Gastrocnemius medialis (tissue), 4 donors: Measurements from ENCODE around the gene FOXJ2. TPM values are rescaled to one million over a fixed set of nuclear protein-coding genes. Genes with fewer than 3 reads are reported as not detected.
"Not testable (repeated sequence)": the region's sequence is repeated elsewhere in the genome, so short reads cannot be mapped to it uniquely, and the experiment has no call there.

Source experiments
- ATAC-seq, 2 donors: fragments of 150-250 bp; one replicate each; pipeline ENCODE4 v1.9.1; 2016
- DNase-seq, 2 donors: peaks; one replicate each; pipeline ENCODE4 v3.0.0-alpha.2; 2019
- H3K27ac ChIP-seq, 4 donors: fragments of 200-600 bp; sonication (generic); 1 replicate in 1 of 4; 2 replicates in 3 of 4; pipeline ENCODE4 v1.5.1; 2016 to 2018; ENCODE audit warnings: mild to moderate bottlenecking in 2 of 4, moderate library complexity in 1 of 4
- H3K27me3 ChIP-seq, 3 donors: fragments of 200-600 bp; sonication (generic) in 2 of 3; 1 replicate in 1 of 3; 2 replicates in 2 of 3; pipeline versions ENCODE4 v1.5.1 to v1.6.0; 2016 to 2019; ENCODE audit warnings: mild to moderate bottlenecking in 1 of 3, moderate library complexity in 1 of 3
- H3K36me3 ChIP-seq, 2 donors: fragments of 200-600 bp; sonication (generic) in 1 of 2; one replicate each; pipeline ENCODE4 v1.5.1; 2017 to 2018
- H3K4me1 ChIP-seq, 2 donors: fragments of 200-600 bp; sonication (generic) in 1 of 2; one replicate each; pipeline ENCODE4 v1.5.1; 2016 to 2017; ENCODE audit warnings: mild to moderate bottlenecking in 2 of 2
- H3K4me3 ChIP-seq, 4 donors: fragments of 200-600 bp; sonication (generic) in 3 of 4; 1 replicate in 1 of 4; 2 replicates in 3 of 4; pipeline ENCODE4 v1.5.1; 2016 to 2019; ENCODE audit warnings: mild to moderate bottlenecking in 2 of 4
- H3K9me3 ChIP-seq, 3 donors: fragments of 200-600 bp; sonication (generic) in 2 of 3; 1 replicate in 1 of 3; 2 replicates in 2 of 3; pipeline ENCODE4 v1.5.1; 2016 to 2019
- POLR2A ChIP-seq, 2 donors: fragments of 450-650 bp; IDR thresholded peaks; one replicate each; pipeline ENCODE4 v1.6.1; 2017; ENCODE audit warnings: antibody characterized with exemption in 2 of 2, mild to moderate bottlenecking in 2 of 2, moderate library complexity in 2 of 2
- in situ Hi-C, 4 donors: fragments of 200-750 bp; cut with MboI; loops; one replicate each; pipeline versions ENCODE4 v1.15.0 to v1.8.0; 2017; ENCODE audit warnings: low sequenced_read_pairs in 4 of 4
- intact Hi-C: fragments of 100-400 bp; cut with DNase I; formaldehyde crosslinking; loops from one replicate; pipeline ENCODE4 v1.15.1; 2023; ENCODE audit warnings: low total_unique reads
- total RNA-seq, 4 donors: library from RNA; depleted of rRNA; stranded (reverse); fragments of >200 nt; gene quantifications; one replicate each; pipeline versions ENCODE4 v1.1.0 to v1.2.3, GENCODE V29; 2016
- TF ChIP-seq, protein P1 (sequence below), 5 experiments: fragments of 450-650 bp in 3 of 5; fragments of 200-600 bp in 2 of 5; sonication (generic) in 2 of 5; IDR thresholded peaks in 4 of 5; conservative IDR thresholded peaks in 1 of 5; 1 replicate in 4 of 5; 2 replicates in 1 of 5; pipeline ENCODE4 v1.5.1; 2016 to 2019; ENCODE audit warnings: antibody characterized with exemption in 5 of 5, mild to moderate bottlenecking in 3 of 5, moderate library complexity in 3 of 5

Gene FOXJ2
- total RNA-seq, 4 donors from 2014 or later, result 14.3 to 28.0 (median 22.8) TPM

GRCh38 chr12:8069582-8069981 is 37.1 kb downstream of the FOXJ2 start:
- in situ Hi-C loops, result loop anchor here in 1 of 4 donors (25.0 kb wide), 1 partner anchor 868 kb away; the partner anchor contains the start of gene M6PR

DNA sequence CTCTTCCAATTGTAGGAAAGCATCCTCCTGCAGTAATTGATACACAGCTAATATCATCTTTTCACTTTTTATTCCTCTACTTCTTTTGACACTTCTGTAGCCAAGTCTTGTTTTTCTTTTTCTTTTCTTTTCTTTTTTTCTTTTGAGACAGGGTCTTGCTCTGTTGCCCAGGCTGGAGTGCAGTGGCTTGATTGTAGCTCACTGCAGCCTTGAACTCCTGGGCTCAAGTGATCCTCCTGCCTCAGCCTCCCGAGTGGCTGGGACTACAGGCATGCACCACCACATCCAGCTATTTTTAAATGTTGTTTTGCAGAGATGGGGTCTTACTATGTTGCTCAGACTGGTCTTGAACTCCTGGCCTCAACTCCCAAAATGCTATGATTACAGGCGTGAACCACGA is 39.3 kb downstream of the FOXJ2 start:
- H3K4me1 ChIP-seq, DNase-seq, ATAC-seq, H3K9me3 ChIP-seq, H3K4me3 ChIP-seq, H3K27ac ChIP-seq, H3K27me3 ChIP-seq, H3K36me3 ChIP-seq, intact Hi-C loops: not testable (repeated sequence)
- in situ Hi-C loops, result loop anchor here in 1 of 4 donors (25.0 kb wide), 1 partner anchor 865 kb away; the partner anchor contains the start of gene M6PR

More at GRCh38 chr12:8069582-8069981, 37.1 kb downstream of the FOXJ2 start:
- H3K27me3 ChIP-seq, result no peaks in the 10 kb centered on the region
- H3K9me3 ChIP-seq, result no peaks in the 10 kb centered on the region
- DNase-seq (no peak), ATAC-seq (no peak)
- no peaks in the 10 kb centered on the region for H3K4me1 ChIP-seq
- no peak overlapping the region for H3K4me3 ChIP-seq
- TF ChIP-seq POLR2A (IDR thresholded peaks at IDR 0.05), result no peak
- TF ChIP-seq, protein P1, sequence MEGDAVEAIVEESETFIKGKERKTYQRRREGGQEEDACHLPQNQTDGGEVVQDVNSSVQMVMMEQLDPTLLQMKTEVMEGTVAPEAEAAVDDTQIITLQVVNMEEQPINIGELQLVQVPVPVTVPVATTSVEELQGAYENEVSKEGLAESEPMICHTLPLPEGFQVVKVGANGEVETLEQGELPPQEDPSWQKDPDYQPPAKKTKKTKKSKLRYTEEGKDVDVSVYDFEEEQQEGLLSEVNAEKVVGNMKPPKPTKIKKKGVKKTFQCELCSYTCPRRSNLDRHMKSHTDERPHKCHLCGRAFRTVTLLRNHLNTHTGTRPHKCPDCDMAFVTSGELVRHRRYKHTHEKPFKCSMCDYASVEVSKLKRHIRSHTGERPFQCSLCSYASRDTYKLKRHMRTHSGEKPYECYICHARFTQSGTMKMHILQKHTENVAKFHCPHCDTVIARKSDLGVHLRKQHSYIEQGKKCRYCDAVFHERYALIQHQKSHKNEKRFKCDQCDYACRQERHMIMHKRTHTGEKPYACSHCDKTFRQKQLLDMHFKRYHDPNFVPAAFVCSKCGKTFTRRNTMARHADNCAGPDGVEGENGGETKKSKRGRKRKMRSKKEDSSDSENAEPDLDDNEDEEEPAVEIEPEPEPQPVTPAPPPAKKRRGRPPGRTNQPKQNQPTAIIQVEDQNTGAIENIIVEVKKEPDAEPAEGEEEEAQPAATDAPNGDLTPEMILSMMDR (IDR thresholded peaks at IDR 0.05 in 4 of 5, conservative IDR thresholded peaks at IDR 0.05 in 1 of 5), result no peak
- no peak overlapping the region for H3K27ac ChIP-seq
- intact Hi-C loops, result no loop called here
- no peaks in the 10 kb centered on the region for H3K36me3 ChIP-seq

- in situ Hi-C loops, result no loop called here
- Histone ChIP-seq H3K36me3 (no peaks in the 10 kb centered on the region), H3K9me3 (no peaks in the 10 kb centered on the region), H3K27me3 (peaks cover 0 to 6% (median 0%) of the 10 kb centered on the region in 3 donors), H3K4me1 (peaks cover 6 to 7% of the 10 kb centered on the region in 2 donors), H3K27ac (no peak overlapping the region), H3K4me3 (no peak overlapping the region)
- TF ChIP-seq, protein P1 (IDR thresholded peaks at IDR 0.05 in 4 of 5, conservative IDR thresholded peaks at IDR 0.05 in 1 of 5), result no peak
- TF ChIP-seq POLR2A (IDR thresholded peaks at IDR 0.05), result no peak
- no peak for ATAC-seq
- intact Hi-C loops, result no loop called here
- no peak for DNase-seq
Observed at GRCh38 chr12:8075935-8076334, 43.4 kb downstream of the FOXJ2 start.

GRCh38 chr12:8076366-8076765 is 43.9 kb downstream of the FOXJ2 start:
- Histone ChIP-seq H3K4me3 (no peak overlapping the region), H3K9me3 (no peaks in the 10 kb centered on the region), H3K4me1 (peaks cover 11% of the 10 kb centered on the region in 2 donors), H3K27ac (no peak overlapping the region), H3K36me3 (no peaks in the 10 kb centered on the region), H3K27me3 (peaks cover 0 to 6% (median 0%) of the 10 kb centered on the region in 3 donors)
- intact Hi-C loops, result no loop called here
- ATAC-seq (no peak), DNase-seq (no peak)
- in situ Hi-C loops, result no loop called here
- no peak for TF ChIP-seq POLR2A (IDR thresholded peaks at IDR 0.05)
- TF ChIP-seq, protein P1 (IDR thresholded peaks at IDR 0.05 in 4 of 5, conservative IDR thresholded peaks at IDR 0.05 in 1 of 5), result no peak

DNA sequence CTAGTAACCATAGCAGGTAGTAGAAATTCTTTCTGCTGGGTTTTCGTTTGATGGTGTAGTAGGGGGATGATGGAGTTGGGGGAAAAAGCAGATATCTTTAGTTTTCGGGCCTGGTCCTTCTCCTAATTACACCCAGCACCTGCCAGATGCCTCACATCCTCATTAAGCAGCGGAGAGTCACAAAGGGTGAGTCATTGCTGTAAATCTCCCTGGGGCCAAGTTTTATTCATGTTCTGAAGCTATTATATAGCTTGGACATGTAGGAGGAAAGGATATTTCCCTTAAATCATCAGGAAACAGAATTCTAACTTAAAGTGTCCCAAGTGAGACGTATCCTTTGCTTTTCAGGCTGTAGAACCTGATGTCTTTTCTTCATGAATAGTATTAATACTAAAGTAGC is 44.7 kb downstream of the FOXJ2 start:
- Histone ChIP-seq H3K27ac (no peak overlapping the region), H3K4me1 (peaks cover 11 to 12% of the 10 kb centered on the region in 2 donors), H3K4me3 (no peak overlapping the region), H3K9me3 (no peaks in the 10 kb centered on the region), H3K36me3 (no peaks in the 10 kb centered on the region), H3K27me3 (peaks cover 0 to 6% (median 0%) of the 10 kb centered on the region in 3 donors)
- no peak for ATAC-seq
- intact Hi-C loops (no loop called here), in situ Hi-C loops (no loop called here)
- DNase-seq, result no peak
- TF ChIP-seq POLR2A (IDR thresholded peaks at IDR 0.05), result no peak
- TF ChIP-seq, protein P1 (IDR thresholded peaks at IDR 0.05 in 4 of 5, conservative IDR thresholded peaks at IDR 0.05 in 1 of 5), result no peak
